Prostate gland (tissue), 2 donors: ENCODE measurements around the gene SACM1L.

Source experiments
- POLR2A ChIP-seq: fragments of 450-650 bp; IDR thresholded peaks from one replicate; pipeline ENCODE4 v1.6.1; 2016; ENCODE audit warnings: antibody characterized with exemption, mild to moderate bottlenecking
- POLR2AphosphoS5 ChIP-seq: sonication (generic); formaldehyde crosslinking; IDR thresholded peaks from one replicate; pipeline ENCODE4 v1.6.1; 2017; ENCODE audit warnings: antibody characterized with exemption
- TF ChIP-seq, protein P1 (sequence below), 4 experiments: fragments of 200-600 bp in 2 of 4; fragments of 450-650 bp in 2 of 4; sonication (generic) in 2 of 4; IDR thresholded peaks; 1 replicate in 3 of 4; 2 replicates in 1 of 4; pipeline ENCODE4 v1.5.1; 2016 to 2019; ENCODE audit warnings: antibody characterized with exemption in 4 of 4, mild to moderate bottlenecking in 2 of 4, moderate library complexity in 2 of 4

DNA sequence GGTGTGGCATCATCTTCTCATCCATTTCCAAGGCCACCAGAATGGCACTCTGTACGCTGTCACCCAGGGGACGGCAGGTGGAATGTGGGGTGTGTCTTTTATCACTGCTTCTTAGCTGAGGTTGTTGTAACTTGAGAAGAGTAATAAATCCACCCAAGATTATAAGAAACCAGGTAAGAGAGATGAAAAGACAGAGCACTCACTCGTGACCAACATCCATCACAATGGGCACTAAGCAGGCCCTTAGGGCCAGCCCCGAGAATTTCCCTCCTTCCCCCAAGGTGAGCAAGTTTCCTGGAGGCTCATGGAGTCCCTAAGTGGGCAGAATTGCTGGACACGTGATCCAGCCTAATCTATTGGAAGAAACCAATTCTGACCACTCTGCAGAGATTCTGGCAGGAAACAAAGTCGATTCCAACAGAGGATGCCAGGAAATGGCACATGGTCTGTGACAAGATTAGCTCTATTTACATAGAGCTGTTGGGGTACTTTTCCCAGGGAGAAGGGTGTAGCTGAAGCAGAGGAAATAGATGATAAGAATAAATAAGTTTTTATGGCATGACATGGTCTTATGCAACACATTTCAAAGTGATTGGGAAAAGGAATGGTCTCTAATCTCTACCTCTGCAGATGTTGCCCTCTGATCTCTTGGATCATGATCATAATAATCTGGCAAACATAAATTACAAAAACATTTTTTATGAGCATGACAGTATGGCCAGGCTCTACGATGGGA, 84.7 kb downstream of the SACM1L start:
- TF ChIP-seq POLR2A (no peak), POLR2AphosphoS5 (no peak)
- TF ChIP-seq, protein P1, sequence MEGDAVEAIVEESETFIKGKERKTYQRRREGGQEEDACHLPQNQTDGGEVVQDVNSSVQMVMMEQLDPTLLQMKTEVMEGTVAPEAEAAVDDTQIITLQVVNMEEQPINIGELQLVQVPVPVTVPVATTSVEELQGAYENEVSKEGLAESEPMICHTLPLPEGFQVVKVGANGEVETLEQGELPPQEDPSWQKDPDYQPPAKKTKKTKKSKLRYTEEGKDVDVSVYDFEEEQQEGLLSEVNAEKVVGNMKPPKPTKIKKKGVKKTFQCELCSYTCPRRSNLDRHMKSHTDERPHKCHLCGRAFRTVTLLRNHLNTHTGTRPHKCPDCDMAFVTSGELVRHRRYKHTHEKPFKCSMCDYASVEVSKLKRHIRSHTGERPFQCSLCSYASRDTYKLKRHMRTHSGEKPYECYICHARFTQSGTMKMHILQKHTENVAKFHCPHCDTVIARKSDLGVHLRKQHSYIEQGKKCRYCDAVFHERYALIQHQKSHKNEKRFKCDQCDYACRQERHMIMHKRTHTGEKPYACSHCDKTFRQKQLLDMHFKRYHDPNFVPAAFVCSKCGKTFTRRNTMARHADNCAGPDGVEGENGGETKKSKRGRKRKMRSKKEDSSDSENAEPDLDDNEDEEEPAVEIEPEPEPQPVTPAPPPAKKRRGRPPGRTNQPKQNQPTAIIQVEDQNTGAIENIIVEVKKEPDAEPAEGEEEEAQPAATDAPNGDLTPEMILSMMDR (IDR thresholded peaks at IDR 0.05), result no peak
